ENCODE data around the gene SPAG9.

DNA sequence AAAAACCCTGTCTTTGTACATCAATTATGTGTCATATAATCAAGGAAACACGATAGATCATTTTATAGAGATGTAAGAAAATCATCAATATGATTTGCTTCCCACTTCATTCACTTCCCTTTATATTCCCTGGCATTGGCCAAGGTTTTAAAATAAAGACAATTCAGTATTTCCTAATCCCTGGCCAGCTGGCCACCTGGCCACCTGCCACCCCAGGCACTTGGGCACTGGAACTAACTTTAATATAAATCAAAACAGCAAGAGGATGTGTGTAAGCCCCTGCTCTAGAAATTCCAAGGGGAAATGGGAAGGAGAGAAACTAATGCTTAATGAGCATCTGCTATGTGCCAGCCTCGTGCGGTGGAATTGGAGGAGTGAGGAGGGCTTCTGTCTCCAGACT, 195.9 kb downstream of the SPAG9 start:
- TF ChIP-seq, protein P1, sequence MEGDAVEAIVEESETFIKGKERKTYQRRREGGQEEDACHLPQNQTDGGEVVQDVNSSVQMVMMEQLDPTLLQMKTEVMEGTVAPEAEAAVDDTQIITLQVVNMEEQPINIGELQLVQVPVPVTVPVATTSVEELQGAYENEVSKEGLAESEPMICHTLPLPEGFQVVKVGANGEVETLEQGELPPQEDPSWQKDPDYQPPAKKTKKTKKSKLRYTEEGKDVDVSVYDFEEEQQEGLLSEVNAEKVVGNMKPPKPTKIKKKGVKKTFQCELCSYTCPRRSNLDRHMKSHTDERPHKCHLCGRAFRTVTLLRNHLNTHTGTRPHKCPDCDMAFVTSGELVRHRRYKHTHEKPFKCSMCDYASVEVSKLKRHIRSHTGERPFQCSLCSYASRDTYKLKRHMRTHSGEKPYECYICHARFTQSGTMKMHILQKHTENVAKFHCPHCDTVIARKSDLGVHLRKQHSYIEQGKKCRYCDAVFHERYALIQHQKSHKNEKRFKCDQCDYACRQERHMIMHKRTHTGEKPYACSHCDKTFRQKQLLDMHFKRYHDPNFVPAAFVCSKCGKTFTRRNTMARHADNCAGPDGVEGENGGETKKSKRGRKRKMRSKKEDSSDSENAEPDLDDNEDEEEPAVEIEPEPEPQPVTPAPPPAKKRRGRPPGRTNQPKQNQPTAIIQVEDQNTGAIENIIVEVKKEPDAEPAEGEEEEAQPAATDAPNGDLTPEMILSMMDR (IDR thresholded peaks at IDR 0.05; ENCODE audit: low read length): no peak
- TF ChIP-seq EZH2phosphoT487 (IDR thresholded peaks at IDR 0.05; ENCODE audit: low read length) (no peak), EZH2 (optimal IDR thresholded peaks at IDR 0.05; ENCODE audit: low read depth, low read length) (no peak)

Measured in MM.1S (cell line).